HepG2 (cell line): Measurements from ENCODE around the gene EXOC6B. TPM values are rescaled to one million over a fixed set of nuclear protein-coding genes. Genes with fewer than 3 reads are reported as not detected.

Source experiments
- ATAC-seq: fragments of 200-7000 bp; cut with Tn5 transposase; 3 replicates; pipeline ENCODE4 v1.9.1; 2020; ENCODE audit warnings: mild to moderate bottlenecking, moderate library complexity
- BruUV-seq: library from RNA; stranded (reverse); fragments of 400-500 nt; replicated peaks from 2 replicates; lab custom pipeline; 2021; lab: Mats Ljungman, UMichigan
- CTCF ChIA-PET: fragments of 300-600 bp; formaldehyde crosslinking; extraction: SDS; loops from one replicate; lab custom pipeline; 2021; ENCODE audit warnings: low total read pairs, inconsistent platforms, low intra/inter-chr PET ratio; lab: Yijun Ruan, JAX
- POLR2A ChIA-PET: fragments of 350-600 bp; sonication (Branson Sonifier 250); formaldehyde crosslinking; loops from one replicate; lab custom pipeline; 2020; ENCODE audit warnings: antibody characterized with exemption, inconsistent platforms; lab: Yijun Ruan, JAX
- DNase-seq: peaks from one replicate; pipeline ENCODE4 v3.0.0-alpha.2; 2015; ENCODE audit warnings: low spot score
- FAIRE-seq: peaks from 3 replicates; lab custom pipeline; 2011; peaks lifted over from hg19 to GRCh38; lab: Jason Lieb, UNC
- H2AFZ ChIP-seq: one replicate; pipeline ENCODE4 v1.6.1; 2011; ENCODE audit warnings: low read length, inconsistent platforms
- H3K27ac ChIP-seq: fragments of 300-600 bp; 3 replicates; pipeline ENCODE4 v1.8.0; 2011; ENCODE audit warnings: mixed run types, mild to moderate bottlenecking, mixed read lengths, low read length, inconsistent platforms; ENCODE audit not compliant: insufficient read depth; ENCODE audit errors: extremely low read length
- H3K27me3 ChIP-seq, 2 experiments: fragments of 200-600 bp in 1 of 2; 2 replicates in 1 of 2; 3 replicates in 1 of 2; pipeline versions ENCODE4 v1.6.0 to v1.8.0; 2011; ENCODE audit warnings: low read length in 2 of 2, mild to moderate bottlenecking in 2 of 2, moderate library complexity in 2 of 2, inconsistent platforms in 1 of 2; ENCODE audit not compliant: insufficient read depth in 2 of 2, control insufficient read depth in 1 of 2
- H3K36me3 ChIP-seq, 2 experiments: fragments of 200-600 bp in 1 of 2; replicated peaks in 1 of 2; 2 replicates in 1 of 2; 3 replicates in 1 of 2; pipeline versions ENCODE4 v1.5.1 to v1.8.0; 2011; ENCODE audit warnings: low read length in 2 of 2, inconsistent platforms in 1 of 2; ENCODE audit not compliant: insufficient read depth in 2 of 2, control insufficient read depth in 1 of 2
- H3K4me1 ChIP-seq: 2 replicates; pipeline ENCODE4 v1.5.1; 2012; ENCODE audit warnings: low read length, inconsistent platforms; ENCODE audit not compliant: insufficient read depth
- H3K4me2 ChIP-seq: 2 replicates; pipeline ENCODE4 v1.6.0; 2011; ENCODE audit warnings: low read depth, low read length, inconsistent platforms
- H3K4me3 ChIP-seq, 3 experiments: fragments of 200-600 bp in 1 of 3; sonication (generic), shearing (Covaris generic) in 1 of 3; replicated peaks in 1 of 3; 2 replicates each; pipeline ENCODE4 v1.5.1; 2011 to 2016; ENCODE audit warnings: low read length in 3 of 3, inconsistent platforms in 2 of 3, low read depth in 2 of 3, mild to moderate bottlenecking in 2 of 3, control low read depth in 1 of 3, mixed read lengths in 1 of 3; ENCODE audit not compliant: insufficient read depth in 1 of 3
- H3K79me2 ChIP-seq: one replicate; pipeline ENCODE4 v1.6.1; 2011; ENCODE audit warnings: low read length, inconsistent platforms; ENCODE audit not compliant: insufficient read depth
- H3K9ac ChIP-seq: 2 replicates; pipeline ENCODE4 v1.6.0; 2011; ENCODE audit warnings: mild to moderate bottlenecking, low read depth, low read length, inconsistent platforms; ENCODE audit not compliant: insufficient read depth
- H3K9me3 ChIP-seq: 2 replicates; pipeline ENCODE4 v1.5.1; 2012; ENCODE audit warnings: mild to moderate bottlenecking, low read length
- H4K20me1 ChIP-seq: 2 replicates; pipeline ENCODE4 v1.6.0; 2011; ENCODE audit warnings: inconsistent platforms, mild to moderate bottlenecking, low read length, moderate library complexity; ENCODE audit not compliant: insufficient read depth
- BRD4 ChIP-seq: sonication (generic); formaldehyde crosslinking; IDR thresholded peaks from 2 replicates; pipeline ENCODE4 v1.4.0; 2020; ENCODE audit warnings: missing genetic modification reagents
- HNRNPLL ChIP-seq: fragments of 200-400 bp; formaldehyde crosslinking; IDR thresholded peaks from 2 replicates; pipeline ENCODE4 v1.6.1; 2017; ENCODE audit warnings: mild to moderate bottlenecking, low read depth, low read length; ENCODE audit not compliant: poor library complexity, severe bottlenecking
- KAT2B ChIP-seq: fragments of 150-350 bp; IDR thresholded peaks from 2 replicates; pipeline ENCODE4 v1.6.1; 2014; ENCODE audit warnings: low read depth, low read length, borderline replicate concordance
- MTA1 ChIP-seq: sonication (generic); formaldehyde crosslinking; IDR thresholded peaks from 2 replicates; pipeline ENCODE4 v1.4.0; 2020; ENCODE audit warnings: missing genetic modification reagents, mild to moderate bottlenecking, borderline replicate concordance
- NFKB2 ChIP-seq: sonication (generic); formaldehyde crosslinking; IDR thresholded peaks from 2 replicates; pipeline ENCODE4 v1.4.0; 2020; ENCODE audit warnings: missing genetic modification reagents, borderline replicate concordance
- REL ChIP-seq: sonication (generic); formaldehyde crosslinking; conservative IDR thresholded peaks from 2 replicates; pipeline ENCODE4 v1.8.0; 2022; ENCODE audit warnings: mild to moderate bottlenecking, missing genetic modification reagents, moderate library complexity
- SNRNP70 ChIP-seq: fragments of 200-400 bp; formaldehyde crosslinking; IDR thresholded peaks from 2 replicates; pipeline ENCODE4 v1.6.1; 2017; ENCODE audit warnings: mild to moderate bottlenecking, low read depth, low read length, moderate library complexity
- ZNF160 ChIP-seq: sonication (generic); formaldehyde crosslinking; IDR thresholded peaks from 2 replicates; pipeline ENCODE4 v1.8.0; 2022; ENCODE audit warnings: mild to moderate bottlenecking, inconsistent platforms, missing genetic modification reagents
- ZNF496 ChIP-seq: sonication (generic); formaldehyde crosslinking; IDR thresholded peaks from 2 replicates; pipeline ENCODE4 v1.8.1; 2023; ENCODE audit warnings: mild to moderate bottlenecking, moderate library complexity, missing genetic modification reagents; ENCODE audit not compliant: insufficient replicate concordance
- ZSCAN20 ChIP-seq: sonication (generic); formaldehyde crosslinking; IDR thresholded peaks from 2 replicates; pipeline ENCODE4 v1.4.0; 2020; ENCODE audit warnings: missing genetic modification reagents, mild to moderate bottlenecking, borderline replicate concordance
- WGBS: methylation state at CpG from one replicate; pipeline ENCODE4 v1.1.6; 2017; ENCODE audit warnings: low lambda C conversion rate; 5-methylcytosine and 5-hydroxymethylcytosine counted together
- in situ Hi-C: cut with HindIII; loops from 2 replicates; pipeline ENCODE4 v1.10.0; 2017; ENCODE audit warnings: low pct_unique_long_range_greater_than_20kb; ENCODE audit not compliant: extremely low pct_ligation_motif_present
- intact Hi-C: fragments of 100-400 bp; cut with micrococcal nuclease; formaldehyde crosslinking; loops from one replicate; pipeline ENCODE4 v1.10.0; 2022; ENCODE audit not compliant: unreplicated experiment
- polyA plus RNA-seq, 8 experiments: library from polyadenylated mRNA; depleted of rRNA in 3 of 8; stranded (reverse) in 7 of 8; unstranded in 1 of 8; fragments of >200 nt; fragmentation: Illumina TruSeq in 4 of 8; extraction: Trizol in 4 of 8; gene quantifications; 2 replicates each; pipeline versions ENCODE4 v1.2.1 to v1.2.3, GENCODE V29; 2011 to 2016; ENCODE audit warnings: low read depth in 4 of 8, missing spikeins in 1 of 8, mixed read lengths in 1 of 8; ENCODE audit not compliant: insufficient read depth in 1 of 8
- total RNA-seq, 5 experiments: library from RNA; depleted of rRNA; stranded (reverse); fragments of >200 nt; fragmentation: Illumina TruSeq; extraction: Trizol; gene quantifications; 2 replicates each; pipeline ENCODE4 v1.2.3, GENCODE V29; 2016; ENCODE audit warnings: low read depth in 1 of 5
- TF ChIP-seq, protein P1 (sequence below): sonication (generic); formaldehyde crosslinking; IDR thresholded peaks from 2 replicates; pipeline ENCODE4 v1.8.0; 2023; ENCODE audit warnings: mild to moderate bottlenecking, missing genetic modification reagents
- TF ChIP-seq, protein P2 (sequence below): sonication (generic); formaldehyde crosslinking; IDR thresholded peaks from 2 replicates; pipeline ENCODE4 v1.4.0; 2020; ENCODE audit warnings: mild to moderate bottlenecking, missing genetic modification reagents
- TF ChIP-seq, protein P3 (sequence below): sonication (generic); formaldehyde crosslinking; IDR thresholded peaks from 2 replicates; pipeline ENCODE4 v1.5.1; 2020; ENCODE audit warnings: missing genetic modification reagents, mild to moderate bottlenecking, borderline replicate concordance

EXOC6B gene
- total and polyA plus RNA-seq, 2 of the 13 experiments (the other 11 are each of a cell fraction or from before 2014, with no cell fraction given): 9.1 to 15.9 TPM

DNA sequence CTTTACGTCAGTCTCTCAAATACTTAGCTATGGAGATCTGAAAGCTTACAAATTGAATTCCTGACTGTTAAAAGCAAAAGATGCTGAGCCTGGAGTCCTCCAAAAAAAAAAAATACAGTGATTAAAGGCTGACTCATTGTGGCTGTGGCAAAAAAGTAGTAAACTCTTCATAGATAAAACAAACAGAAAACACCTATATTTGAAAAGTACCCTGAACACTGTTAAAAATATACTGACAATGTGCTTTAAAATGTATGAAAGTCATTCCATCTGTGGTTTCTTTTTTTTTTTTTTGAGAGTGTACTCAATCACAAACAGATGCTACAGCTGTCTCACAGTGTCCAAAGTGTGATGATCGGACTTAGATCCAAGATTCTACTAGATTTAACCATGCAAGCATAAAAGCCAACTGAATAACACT, 410.6 kb downstream of the EXOC6B start (continued):
- TF ChIP-seq ZSCAN20 (CRISPR knock-in tag): no peak
- TF ChIP-seq, protein P1, sequence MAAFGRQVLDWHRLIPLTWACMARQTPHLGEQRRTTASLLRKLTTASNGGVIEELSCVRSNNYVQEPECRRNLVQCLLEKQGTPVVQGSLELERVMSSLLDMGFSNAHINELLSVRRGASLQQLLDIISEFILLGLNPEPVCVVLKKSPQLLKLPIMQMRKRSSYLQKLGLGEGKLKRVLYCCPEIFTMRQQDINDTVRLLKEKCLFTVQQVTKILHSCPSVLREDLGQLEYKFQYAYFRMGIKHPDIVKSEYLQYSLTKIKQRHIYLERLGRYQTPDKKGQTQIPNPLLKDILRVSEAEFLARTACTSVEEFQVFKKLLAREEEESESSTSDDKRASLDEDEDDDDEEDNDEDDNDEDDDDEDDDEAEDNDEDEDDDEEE (CRISPR knock-in tag): no peak
- no peak for TF ChIP-seq HNRNPLL
- TF ChIP-seq NFKB2 (CRISPR knock-in tag): no peak
- TF ChIP-seq, all 625 proteins: peak for 0

DNA sequence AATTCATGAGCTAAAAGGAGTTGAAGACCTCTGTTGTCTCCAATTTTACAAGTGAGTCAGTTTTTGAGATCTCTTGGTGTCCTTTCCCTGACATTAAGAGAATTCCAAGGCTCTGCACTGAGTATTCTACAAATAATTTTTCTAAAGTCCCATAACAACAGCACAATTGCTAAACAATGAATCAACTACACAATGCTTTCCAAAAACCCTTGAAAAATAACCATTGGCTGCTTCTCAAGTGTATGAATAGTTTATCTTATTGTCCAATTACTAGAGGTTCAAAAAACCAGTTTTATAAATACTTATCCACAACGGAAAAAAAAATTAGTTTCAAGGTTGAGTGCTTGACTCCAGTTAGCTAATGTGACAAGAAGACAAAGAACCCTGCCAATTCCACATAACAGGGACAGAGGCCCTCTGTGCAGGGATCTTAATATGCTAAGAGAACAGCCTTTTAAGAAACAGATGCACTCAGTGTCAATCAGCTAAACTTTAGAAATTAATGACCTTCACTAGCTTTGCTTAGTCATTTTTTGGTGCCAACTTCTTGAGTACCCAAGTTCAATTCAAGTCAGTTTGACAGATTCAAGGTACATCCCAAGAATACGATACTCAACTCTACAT, 411.6 kb downstream of the EXOC6B start:
- H3K4me1 ChIP-seq: peaks cover 13% of the 10 kb centered on the region
- BruUV-seq: no TSS peak
- H2AFZ ChIP-seq: no peak overlapping the region
- no peak overlapping the region for H3K4me2 ChIP-seq
- H3K4me3 ChIP-seq: no peak overlapping the region
- no peak for FAIRE-seq
- H3K36me3 ChIP-seq: no peaks in the 10 kb centered on the region
- no peaks in the 10 kb centered on the region for H3K79me2 ChIP-seq
- ATAC-seq: no peak
- no peaks in the 10 kb centered on the region for H4K20me1 ChIP-seq
- in situ Hi-C loops (no loop called here), intact Hi-C loops (no loop called here)
- no peak for DNase-seq
- no peaks in the 10 kb centered on the region for H3K9me3 ChIP-seq
- POLR2A ChIA-PET: no interaction called here
- CTCF ChIA-PET: no interaction called here
- 94% methylated on average over 2 of the region's 2 CpGs for WGBS
- H3K27me3 ChIP-seq: no peaks in the 10 kb centered on the region; a peak in 1 of 5 replicates
- H3K27ac ChIP-seq: no peak overlapping the region
- no peak overlapping the region for H3K9ac ChIP-seq
- TF ChIP-seq, protein P2, sequence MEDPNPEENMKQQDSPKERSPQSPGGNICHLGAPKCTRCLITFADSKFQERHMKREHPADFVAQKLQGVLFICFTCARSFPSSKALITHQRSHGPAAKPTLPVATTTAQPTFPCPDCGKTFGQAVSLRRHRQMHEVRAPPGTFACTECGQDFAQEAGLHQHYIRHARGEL (CRISPR knock-in tag): no peak
- TF ChIP-seq ZNF496 (CRISPR knock-in tag) (no peak), BRD4 (CRISPR knock-in tag) (no peak), SNRNP70 (no peak), ZNF160 (CRISPR knock-in tag) (no peak), KAT2B (no peak), REL (no peak), MTA1 (CRISPR knock-in tag) (no peak)
- TF ChIP-seq, protein P3, sequence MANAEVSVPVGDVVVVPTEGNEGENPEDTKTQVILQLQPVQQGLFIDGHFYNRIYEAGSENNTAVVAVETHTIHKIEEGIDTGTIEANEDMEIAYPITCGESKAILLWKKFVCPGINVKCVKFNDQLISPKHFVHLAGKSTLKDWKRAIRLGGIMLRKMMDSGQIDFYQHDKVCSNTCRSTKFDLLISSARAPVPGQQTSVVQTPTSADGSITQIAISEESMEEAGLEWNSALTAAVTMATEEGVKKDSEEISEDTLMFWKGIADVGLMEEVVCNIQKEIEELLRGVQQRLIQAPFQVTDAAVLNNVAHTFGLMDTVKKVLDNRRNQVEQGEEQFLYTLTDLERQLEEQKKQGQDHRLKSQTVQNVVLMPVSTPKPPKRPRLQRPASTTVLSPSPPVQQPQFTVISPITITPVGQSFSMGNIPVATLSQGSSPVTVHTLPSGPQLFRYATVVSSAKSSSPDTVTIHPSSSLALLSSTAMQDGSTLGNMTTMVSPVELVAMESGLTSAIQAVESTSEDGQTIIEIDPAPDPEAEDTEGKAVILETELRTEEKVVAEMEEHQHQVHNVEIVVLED (CRISPR knock-in tag): no peak
